ENCODE measurements around the gene SCP2.

Gene SCP2

GRCh38 chr1:53063744-53064515 is 136.9 kb downstream of the SCP2 start:
- in situ Hi-C loops (cut with MboI; ENCODE audit: low sequenced_read_pairs), result no loop called here

- in situ Hi-C loops (cut with MboI; ENCODE audit: low sequenced_read_pairs), result no loop called here
These were observed 138.3 kb downstream of the SCP2 start for GRCh38 chr1:53065391-53065790.

GRCh38 chr1:53066488-53066887 is 139.4 kb downstream of the SCP2 start:
- in situ Hi-C loops (cut with MboI; ENCODE audit: low sequenced_read_pairs), result no loop called here

DNA sequence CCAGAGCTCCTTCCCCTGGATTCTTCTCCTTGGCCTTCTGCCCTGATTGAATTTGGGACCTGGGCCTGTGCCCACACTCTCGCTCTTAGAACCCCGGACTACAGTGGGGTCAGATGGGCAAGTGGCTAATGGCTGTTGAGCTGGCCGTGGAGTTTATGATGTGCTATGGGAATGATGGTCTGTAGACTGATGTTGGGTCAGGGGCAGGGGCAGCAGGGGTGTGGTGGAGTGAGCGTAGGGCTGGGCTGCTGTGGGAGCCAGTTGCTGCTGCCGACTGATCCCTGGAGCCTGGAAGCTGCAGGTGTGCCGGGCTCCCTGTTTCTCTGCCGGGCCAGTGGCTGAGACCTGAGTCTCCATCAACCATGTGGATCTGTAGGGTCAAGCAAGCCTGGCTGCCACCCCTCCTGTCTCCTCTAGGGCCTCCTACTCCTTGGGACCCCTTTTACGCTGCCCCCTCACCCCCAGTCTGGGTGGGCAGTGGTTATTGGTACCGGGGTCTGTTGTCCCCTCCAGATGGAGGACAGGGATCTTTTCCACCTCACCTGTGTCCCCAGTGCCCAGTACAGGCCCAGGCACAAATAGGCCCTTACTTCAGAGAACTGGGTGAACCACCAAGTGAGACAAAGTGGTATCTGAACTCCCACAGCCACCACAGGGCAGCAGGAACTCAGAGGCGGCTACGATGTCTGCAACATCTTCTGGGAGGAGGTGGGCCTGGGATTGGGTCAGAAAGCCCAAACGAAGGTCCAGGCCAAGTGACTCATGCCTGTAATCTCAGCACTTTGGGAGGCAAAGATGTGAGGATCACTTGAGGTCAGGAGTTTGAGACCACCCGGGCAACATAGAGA is 140.0 kb downstream of the SCP2 start:
- in situ Hi-C loops (cut with MboI; ENCODE audit: low sequenced_read_pairs), result no loop called here

GRCh38 chr1:53067886-53068285 is 140.8 kb downstream of the SCP2 start:
- in situ Hi-C loops (cut with MboI; ENCODE audit: low sequenced_read_pairs), result no loop called here

DNA sequence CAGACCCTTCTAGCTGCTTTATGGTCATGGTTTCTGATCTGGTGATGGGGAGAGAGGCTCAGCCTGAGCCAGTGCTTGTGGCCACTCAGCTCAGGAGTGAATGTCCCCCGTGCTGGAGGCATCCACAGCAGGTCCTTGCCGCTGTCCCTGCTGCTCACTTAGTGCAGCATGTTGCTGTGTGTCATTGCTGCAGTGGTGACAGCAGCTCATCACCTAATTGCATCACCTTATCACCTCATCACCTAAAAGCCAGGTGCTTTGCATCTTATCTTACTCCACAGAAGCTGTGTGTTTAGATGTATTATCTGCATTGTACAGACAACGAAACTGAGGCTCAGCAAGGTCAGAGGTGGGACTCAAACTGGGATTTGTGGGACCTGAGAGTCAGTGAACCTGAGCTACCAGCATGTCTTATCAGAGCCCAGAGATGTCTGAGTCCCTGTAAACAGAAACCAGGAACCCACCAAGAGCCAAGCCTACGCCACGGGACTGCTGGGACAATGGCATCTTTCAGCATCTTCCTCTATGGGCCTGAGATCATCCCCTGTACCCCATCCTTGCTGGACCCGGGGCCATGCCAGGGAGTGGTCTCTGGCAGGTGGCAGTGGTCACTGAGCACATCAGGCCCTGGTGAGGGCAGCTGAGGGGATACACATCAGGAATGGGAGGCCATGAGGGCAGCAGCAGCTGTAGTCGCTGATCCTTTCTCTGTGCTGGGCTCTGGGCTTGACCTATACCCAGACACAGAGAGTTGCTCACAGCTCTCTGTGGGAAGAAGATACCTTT is 141.4 kb downstream of the SCP2 start:
- in situ Hi-C loops (cut with MboI; ENCODE audit: low sequenced_read_pairs), result no loop called here

DNA sequence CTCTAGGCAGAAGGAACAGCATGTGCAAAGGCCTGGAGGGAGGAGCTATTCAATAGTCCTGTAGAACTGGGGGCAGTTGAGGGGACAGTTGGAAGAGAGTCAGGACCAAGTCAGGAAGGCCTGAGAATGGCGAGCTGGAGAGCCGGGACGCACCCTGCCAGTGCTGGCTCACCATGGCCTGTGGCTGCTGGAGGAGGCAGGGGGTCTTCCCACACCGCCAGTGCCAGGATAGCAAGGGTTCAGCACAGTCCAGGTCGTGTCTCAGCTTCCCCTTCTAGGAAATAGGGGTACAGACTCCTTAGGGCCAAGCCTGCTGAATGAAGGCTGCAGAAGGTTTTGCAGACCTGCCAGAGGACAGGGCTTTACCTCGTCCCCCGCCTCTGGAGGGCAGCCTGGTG is 142.2 kb downstream of the SCP2 start:
- in situ Hi-C loops (cut with MboI; ENCODE audit: low sequenced_read_pairs), result no loop called here

- in situ Hi-C loops (cut with MboI; ENCODE audit: low sequenced_read_pairs), result no loop called here
These were observed 142.7 kb downstream of the SCP2 start for GRCh38 chr1:53069663-53070327.

- in situ Hi-C loops (cut with MboI; ENCODE audit: low sequenced_read_pairs), result no loop called here
These were observed 143.5 kb downstream of the SCP2 start for GRCh38 chr1:53070621-53071020.

DNA sequence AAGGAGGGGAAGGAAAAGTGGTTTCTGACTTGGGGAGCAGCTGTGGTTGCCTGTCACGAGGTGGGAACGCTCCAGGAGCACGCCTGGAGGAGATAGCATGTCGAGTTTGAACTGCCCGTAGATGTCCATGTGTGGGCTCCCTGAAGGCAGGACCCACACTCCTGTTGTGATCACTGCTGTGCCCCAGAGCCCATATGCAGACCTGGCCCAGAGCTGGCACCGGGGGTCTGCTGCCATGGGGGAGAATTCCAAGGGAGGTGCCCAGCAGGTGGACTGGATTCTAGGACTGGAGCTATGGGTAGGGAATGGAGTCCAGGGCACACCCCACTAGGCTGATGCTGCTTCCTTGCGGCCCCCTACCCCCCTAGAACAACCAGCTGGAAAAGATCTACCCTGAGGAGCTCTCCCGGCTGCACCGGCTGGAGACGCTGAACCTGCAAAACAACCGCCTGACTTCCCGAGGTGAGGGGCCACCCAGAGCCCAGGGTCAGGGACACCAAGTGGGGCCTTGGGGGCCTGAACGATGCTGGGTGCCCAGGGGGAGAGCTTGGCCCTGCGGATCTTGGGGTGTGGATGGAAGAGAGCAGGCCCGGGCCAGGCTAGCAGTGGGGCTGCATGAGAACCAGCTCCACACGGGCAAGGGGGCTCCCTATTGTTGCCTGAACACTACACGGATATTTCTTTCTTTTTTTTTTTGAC is 144.2 kb downstream of the SCP2 start:
- in situ Hi-C loops (cut with MboI; ENCODE audit: low sequenced_read_pairs), result no loop called here

GRCh38 chr1:53071915-53072314 is 144.8 kb downstream of the SCP2 start:
- in situ Hi-C loops (cut with MboI; ENCODE audit: low sequenced_read_pairs), result no loop called here

GRCh38 chr1:53073287-53073686 is 146.2 kb downstream of the SCP2 start:
- in situ Hi-C loops (cut with MboI; ENCODE audit: low sequenced_read_pairs), result no loop called here

DNA sequence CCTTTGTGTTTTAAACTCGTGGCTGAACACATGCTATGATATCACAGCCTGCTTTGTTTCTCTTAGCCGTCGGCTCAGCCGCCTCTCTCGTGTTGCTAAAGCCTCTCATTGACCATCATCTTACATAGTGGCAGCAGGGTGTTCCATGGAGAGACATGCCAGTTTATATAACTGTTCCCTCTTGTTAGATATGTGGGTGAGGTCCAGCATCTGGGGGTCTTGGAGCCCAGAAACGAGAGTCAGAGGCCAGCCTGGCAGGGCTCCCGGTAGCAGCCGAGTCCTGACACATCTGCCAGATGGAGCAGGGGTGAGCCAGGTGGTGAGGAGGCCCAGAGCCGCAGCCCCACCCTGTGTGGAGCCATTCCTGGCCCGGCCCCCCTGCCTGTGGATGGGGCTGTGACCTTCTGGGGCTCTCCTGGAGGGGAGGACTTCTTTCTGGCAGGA is 146.8 kb downstream of the SCP2 start:
- in situ Hi-C loops (cut with MboI; ENCODE audit: low sequenced_read_pairs), result no loop called here

- in situ Hi-C loops (cut with MboI; ENCODE audit: low sequenced_read_pairs), result no loop called here
These were observed 147.5 kb downstream of the SCP2 start for GRCh38 chr1:53074313-53075154.

GRCh38 chr1:53075206-53075605 is 148.1 kb downstream of the SCP2 start:
- in situ Hi-C loops (cut with MboI; ENCODE audit: low sequenced_read_pairs), result no loop called here

DNA sequence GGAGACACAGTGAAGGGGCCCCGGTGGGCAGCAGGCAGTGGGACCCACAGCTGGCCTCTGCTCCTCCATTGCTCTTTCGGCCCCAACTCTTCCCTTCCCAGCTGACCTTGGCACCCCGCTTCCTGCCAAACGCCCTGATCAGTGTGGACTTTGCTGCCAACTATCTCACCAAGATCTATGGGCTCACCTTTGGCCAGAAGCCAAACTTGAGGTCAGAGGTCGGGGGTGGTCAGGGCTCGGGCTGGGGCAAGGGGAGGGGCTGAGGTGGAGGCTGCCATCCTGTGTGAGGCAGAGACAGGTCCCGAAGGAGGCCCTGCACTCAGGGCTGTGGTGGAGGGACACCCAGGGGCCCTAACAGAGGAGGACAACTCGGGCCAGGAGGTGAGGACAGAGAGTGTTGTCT is 148.7 kb downstream of the SCP2 start:
- in situ Hi-C loops (cut with MboI; ENCODE audit: low sequenced_read_pairs), result no loop called here

- in situ Hi-C loops (cut with MboI; ENCODE audit: low sequenced_read_pairs), result no loop called here
These were observed 149.1 kb downstream of the SCP2 start for GRCh38 chr1:53076165-53076564.

GRCh38 chr1:53076721-53077598 is 149.9 kb downstream of the SCP2 start:
- in situ Hi-C loops (cut with MboI; ENCODE audit: low sequenced_read_pairs), result no loop called here

All from HL-60/S4 (cell line).